Measurements from ENCODE around the gene LHX8.
"Not testable (repeated sequence)": the region's sequence is repeated elsewhere in the genome, so short reads cannot be mapped to it uniquely, and the experiment has no call there.

Gene LHX8

DNA sequence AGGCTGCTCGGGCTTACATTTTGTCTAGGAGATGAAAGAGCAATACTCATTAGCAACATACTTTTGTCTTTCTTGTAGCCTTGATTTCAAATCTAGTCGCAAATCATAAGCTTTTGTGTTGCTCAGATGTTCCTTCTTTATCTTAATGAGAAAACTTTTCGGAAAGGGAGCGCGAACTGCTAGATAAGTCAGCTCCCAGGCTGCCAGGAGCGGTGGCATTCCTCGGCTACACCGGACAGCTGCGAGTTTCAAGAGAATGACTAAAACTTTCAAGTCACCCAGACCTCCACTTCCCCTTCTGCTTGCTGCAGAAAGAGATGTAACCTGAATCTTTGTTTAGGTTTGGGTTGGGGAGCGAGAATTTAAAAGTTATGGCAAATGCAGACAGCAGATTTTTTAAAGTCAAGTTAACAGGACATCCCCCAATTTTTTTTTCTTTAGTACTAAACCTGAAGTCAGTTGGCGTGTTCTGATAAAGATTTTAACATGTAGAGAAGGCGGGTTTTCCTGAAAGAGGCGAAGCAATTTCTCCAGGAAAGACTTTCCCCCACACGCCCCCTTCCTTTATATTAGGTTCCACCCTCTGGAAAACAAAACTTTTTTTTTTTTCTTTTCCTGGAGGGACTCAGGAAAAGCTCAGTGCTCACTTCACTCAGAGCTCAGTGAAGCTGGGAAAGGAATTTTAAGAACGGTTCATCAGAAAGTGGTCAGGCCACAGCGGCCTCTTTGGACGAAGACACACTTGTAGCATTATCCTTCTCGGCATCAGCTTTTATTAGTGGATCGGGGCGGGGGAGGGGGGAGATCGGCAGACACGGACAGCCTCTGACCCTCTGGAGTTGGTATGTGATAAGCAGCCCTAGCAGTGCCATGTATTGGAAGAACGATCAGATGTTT lies at the start of gene LHX8:
LHX8 (plus strand) TSS at position 639 of the 897 bp plus-strand sequence. CDS start 2,227 bp downstream, outside the sequence.
- DNase-seq, result no peak

DNA sequence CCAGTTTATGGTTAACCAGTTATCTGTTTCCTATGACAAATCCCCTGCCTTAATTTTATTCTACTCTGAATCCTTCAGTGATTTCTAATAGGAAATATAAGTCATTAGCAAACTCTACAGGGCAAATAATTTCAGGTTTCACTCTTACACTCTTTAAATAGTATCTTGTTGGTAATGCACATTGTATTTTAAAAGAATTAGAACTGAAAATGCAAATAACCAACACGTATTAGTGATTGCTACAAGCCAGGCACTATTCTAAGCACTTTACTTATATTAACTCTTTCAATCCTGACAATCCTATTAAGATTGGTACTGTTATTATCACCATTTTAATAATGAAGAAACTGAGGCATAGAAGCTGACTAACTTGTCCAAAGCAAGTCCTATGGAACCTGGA lies 48.3 kb upstream of the LHX8 start:
- DNase-seq, result no peak

DNA sequence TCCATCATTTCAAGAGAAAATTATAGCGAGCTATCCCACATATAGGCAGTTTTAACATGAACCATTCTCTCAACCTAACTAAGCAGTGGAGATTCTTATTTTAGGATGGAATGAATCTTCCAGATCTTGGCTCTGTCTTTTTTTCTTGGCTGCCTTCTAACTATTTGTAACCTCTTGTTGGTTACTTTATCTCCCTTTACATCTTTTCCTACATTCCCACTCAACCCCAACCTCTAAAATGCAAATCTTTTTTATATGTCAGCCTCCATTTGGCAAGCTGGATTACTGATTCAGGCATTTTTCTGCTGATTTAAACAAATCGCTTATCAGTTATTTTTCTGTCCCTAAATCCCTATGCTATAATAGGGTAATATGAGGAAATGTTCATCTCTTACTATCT lies 46.9 kb upstream of the LHX8 start:
- DNase-seq, result no peak

DNA sequence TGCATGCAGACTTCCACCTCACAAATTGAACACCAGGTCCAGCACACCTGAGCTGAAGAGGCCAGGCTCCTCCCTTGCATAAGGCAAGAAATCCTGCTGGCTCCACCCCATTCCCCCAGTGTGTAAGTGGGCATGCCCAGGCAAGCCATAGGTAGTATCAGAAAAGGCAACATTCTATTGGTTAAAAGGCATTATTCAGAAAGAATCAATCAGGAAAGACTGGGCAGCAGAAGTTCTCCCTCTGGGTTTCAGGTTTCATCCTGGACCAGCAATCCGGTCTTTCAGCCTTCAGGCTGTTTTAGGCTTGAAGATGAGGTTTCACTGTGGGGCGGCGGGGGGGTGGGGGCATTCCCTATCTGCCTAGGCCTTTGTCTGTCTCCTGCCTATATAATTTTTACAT lies 42.0 kb upstream of the LHX8 start:
- no peak for DNase-seq

DNA sequence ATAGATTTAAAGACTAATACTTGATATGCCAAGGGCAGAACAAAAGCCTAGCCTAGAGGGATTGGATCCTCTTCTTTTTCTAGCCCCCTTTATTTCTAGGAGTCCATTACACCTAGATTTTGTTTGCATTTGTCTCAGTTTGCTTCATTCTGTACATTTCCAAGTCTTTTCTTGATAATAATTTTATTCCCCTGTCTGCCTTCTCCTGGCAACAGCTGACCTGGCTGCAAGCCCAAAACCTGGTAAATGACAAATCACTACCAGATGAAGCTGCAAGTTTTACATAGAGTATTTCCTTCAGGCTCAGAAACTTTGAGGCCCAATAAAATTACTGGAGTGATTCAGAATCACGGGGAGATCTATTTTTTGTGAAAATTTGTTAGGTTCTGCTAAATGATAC lies 36.5 kb upstream of the LHX8 start:
- DNase-seq, result no peak

DNA sequence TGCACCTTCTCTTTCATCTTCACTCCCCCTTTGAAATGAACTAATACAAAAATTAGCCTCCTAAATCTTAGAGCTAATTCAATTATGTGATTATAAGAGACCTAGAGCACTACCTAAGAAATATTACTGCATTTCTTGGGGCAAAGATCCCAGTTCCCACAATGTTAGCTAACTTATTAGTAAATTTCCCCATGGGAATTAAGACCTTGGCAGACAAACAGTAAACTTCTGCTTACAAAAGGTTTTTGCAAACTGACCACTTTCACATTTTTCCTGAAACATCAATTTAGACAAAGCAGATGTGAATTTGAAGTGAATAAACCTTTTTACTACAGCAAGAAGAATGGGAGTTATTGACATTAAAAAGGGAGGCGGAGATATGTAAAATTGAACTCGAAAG lies 34.6 kb upstream of the LHX8 start:
- no peak for DNase-seq

DNA sequence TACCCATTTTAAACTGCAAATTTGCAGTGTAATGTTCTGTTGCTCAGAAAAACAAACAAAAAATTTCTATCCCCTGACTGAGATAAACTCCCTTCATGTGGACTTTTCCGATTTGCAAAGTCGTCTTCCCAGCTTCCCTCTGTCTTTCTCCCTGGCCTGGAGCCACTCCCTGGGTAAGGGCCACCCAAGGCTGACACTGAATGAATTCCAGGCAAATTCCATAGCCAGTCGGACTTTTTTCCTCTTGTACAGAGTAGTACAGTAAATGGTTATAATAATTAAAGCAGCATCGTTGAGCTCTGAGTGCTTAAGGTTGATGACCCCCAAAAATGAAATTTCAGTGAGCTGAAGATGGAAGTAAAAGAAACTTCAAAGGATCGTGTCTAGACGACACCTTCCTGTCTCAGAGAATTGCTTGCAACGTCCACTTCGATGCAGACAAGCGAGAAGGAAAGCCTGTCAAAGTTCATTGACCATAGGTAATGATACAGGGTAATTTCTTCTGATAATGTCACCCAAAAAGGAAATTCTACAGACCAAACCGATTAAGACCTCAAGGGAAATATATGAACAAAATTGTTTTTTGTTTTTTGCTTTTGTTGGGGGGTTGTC lies 33.6 kb upstream of the LHX8 start:
- no peak for DNase-seq

DNA sequence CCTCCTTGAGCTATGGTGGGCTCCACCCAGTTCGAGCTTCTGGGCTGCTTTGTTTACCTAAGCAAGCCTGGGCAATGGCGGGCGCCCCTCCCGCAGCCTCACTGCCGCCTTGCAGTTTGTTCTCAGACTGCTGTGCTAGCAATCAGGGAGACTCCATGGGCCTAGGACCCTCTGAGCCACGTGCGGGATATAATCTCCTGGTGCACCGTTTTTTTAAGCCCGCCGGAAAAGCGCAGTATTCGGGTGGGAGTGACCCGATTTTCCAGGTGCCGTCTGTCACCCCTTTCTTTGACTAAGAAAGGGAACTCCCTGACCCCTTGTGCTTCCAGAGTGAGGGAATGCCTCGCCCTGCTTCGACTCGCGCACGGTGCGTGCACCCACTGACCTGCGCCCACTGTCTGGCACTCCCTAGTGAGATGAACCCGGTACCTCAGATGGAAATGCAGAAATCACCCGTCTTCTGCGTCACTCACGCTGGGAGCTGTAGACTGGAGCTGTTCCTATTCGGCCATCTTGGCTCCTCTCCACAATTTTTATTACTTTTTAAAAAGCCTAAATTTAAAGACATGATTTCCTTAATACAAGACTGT lies 21.7 kb upstream of the LHX8 start:
- DNase-seq, result not testable (repeated sequence)

DNA sequence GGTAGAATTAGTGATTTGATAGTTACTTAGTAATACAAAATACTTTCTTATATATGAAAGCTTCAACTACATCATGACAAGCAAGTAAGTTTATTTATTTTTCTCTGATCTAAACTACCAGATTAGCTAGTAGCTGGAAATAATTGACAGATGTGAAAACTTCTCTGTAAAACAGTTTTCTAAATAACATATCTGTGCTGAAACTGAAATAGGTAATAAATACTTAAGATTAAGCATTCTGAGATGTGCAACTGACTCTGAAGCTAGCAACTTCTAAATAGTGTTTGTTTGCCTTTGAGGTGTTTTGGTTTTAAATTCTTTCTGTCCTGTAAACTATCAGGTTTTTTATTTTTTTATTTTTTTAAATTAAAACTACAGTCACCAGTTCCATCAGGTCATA lies 18.5 kb upstream of the LHX8 start:
- no peak for DNase-seq

DNA sequence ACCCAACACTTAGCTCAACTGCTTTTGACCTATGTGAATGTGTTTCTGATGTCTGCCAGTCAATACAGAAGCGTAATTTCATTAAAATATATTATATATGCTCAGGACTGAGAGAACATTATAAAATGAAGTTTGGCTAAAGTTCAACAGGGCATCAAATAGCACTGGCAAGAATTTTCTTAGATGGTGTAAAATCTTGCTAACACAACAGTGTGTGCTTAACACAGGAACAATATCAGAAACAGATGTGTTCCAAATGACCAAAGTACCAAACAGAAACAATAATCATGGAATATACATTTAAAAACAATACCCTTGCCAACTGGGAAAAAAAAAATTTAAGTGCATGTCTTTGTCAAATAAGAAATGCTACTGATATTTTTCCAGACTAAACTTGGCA lies 10.4 kb upstream of the LHX8 start:
- DNase-seq, result no peak

DNA sequence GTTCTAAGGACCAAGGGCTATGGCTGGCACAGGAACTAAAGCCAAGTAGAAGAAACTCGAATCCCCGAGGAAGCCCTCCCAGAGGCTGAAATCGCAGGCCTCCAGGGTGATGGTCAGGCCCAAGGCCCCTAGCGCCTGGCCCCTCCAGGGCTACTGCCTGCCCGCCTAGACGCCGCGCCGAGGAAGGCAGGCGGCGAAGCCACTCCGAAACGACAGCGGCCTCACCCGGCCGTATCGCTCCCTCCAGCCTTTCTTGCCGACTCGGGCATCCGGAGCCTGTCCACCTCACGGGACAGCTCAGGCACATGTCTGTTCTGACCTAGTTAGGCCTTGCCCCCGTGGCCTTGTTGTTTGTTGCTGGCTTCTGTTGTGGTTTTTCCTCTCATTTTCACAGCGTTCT lies 9.7 kb upstream of the LHX8 start:
- DNase-seq, result no peak

DNA sequence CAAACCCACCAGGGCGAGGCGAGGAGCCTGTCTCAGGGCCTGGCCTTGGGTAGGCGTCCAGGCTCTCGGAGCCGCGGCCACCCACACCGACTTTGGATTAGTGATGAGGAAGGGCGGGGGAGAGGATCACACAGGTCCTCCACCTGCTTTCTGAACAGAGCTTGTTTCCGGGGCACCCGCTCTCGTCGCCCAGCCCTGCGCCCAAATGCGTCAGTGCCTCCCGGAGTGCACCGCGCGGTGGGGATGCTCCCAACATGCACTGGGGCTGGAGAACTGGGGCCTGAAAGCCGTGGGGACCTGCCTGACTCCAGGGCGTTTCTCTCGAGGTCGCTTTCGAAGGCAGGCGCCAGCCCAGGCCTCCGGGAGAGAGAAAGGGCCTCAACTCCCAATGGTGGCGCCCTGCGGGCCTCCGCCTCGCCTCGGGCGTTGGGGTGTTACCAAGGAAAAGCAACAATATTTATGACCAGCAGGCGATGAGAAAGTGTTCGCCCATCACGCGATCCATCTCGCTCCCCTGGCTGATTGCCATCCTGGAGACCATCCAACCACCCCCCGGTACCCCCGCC lies 8.9 kb upstream of the LHX8 start:
- no peak for DNase-seq

DNA sequence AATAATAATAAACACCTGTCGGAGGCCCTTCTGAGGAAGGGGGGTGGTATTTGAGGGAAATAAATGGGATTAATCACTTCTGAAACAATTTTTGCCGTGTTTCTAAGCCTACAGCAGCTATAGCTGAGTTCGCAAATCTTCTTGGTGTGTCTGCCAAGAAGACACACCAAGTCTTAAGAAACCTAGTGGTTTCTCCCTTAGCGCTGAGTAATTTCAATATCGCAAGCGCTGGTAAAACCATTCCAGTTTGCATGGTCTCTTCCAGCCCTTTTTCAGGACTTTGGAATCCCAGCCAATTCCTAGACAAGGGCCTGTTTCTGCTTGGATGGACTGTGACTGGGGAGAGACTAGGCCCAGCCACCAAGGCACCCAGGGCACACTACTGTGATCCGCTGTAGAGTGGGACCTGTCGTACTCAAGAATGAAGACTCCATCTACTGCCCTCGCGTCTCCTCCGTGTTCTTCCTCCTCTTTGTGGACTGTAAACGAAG lies 7.5 kb upstream of the LHX8 start:
- DNase-seq, result no peak

DNA sequence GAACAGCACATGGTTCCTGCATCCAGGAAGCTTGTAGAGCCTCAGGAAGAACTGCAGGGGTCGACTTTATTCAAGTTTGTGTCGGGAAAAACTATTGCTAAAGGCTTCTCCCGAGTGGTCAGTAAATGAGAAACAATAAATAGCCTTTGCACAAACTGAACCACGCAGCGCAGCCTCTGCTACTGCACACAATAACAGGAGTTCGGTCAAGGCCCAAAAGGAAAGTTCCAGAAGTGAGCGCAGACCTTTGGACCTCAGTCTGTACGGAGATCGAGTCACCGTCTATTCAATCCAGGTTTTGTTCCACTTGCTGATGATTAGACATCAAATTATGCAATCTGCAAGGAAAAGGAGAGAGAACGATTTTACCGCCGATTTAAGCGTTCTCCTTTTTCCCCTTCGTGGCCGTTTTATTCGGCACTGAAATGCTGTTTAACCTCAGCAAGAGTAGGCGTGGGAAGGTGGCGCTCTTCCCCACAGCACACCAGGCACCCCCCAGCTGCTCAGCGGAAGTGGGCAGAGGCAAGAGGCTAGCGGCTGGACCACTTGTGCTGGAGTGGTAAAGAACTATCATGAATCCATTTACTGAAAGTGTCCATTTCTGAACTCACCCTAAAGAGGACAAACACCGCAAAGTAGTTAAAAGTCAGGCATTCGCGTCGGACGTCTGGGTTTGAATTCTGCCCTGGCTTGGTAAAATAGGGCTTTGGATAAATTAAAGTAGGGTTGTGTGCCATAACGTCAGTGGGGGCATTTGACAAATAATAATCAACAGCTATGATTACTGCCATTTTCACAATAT lies 6.1 kb upstream of the LHX8 start:
- no peak for DNase-seq

DNA sequence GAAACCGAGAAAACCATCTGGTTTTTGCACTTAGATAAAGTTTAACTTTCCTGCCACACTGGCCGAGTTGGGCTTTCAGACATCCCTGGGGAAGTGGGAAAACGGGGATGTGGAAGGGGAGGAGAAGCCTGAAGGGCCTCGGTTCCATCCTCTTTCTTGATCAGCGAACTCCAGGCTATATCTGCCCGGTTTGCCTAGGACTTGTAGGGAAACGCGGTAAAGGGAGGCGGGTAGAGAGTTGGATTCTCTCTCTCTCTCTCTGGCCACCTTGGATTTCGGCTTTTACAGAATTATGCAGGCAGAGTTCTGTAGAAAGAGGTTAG lies 4.6 kb upstream of the LHX8 start:
- no peak for DNase-seq

DNA sequence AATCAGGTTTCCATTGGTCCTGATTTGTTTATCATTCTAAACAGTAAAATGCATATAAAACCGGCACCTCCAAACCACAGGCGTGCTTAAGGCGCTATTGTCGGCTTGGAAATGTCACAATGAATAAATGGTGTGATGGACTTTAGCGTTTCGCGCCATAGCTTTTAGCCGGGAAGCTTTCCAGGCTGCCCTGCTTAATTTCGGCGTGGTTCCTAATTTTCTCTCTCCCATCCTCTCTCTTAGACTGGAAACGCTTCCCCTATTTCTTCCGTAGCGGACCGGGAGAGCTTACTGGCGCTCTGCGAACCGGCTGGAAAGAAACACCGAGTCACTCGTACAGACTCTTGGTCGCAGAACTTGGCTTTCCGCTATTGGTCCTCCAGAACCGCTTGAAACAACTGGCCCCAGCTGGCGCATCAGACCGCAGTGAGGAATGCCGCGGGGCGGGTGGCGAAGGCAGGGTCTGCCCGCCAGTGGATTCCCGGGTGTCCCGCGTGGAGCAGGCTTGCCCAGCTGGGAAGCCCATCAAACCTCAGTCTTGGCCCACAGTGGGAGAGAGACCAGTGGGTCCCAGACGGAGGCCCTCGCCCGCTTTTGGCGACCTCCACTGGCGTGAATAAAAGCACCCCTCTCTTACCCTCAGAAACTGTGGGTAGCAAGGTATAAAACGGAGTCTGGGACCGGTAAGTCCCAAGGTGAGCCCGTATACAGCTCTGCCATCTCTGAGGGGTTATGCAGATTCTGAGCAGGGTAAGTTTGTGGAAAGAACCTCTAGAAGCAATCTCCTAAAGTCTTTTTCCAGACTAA lies 4.0 kb upstream of the LHX8 start:
- no peak for DNase-seq

DNA sequence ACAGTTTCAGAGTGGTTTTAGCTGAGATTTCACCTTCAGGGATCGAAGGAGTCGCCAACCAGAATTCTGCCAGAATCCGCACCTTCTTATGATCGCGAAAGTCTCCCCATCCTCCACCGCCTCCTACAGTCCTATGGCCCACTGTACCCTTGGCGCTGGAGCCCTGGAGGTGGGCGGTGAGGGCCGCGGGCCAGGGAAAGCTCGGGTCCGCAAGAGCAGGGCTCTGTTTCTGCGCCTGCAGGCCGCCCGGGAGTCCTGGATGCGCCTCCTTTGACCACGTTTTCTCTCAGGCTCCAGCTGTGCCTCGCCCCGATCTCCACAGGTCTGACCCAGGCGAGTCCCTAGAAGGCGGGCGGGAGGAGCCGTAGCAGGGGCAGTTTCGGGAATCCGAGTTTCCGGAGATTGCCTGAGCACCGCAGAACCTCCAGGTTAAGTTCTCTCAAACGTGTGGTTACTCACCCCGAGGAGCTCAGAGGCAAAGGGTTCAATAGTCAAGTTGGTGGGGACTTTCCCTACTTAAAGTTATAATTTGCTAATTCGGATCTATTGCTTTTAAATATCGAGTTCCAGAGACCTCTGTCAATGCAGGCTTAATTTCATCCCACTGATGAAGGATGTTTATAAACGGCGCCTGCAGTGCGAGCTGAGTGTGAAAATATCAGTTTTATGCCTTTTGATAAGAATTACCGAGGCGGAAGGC lies 3.2 kb upstream of the LHX8 start:
- no peak for DNase-seq

DNA sequence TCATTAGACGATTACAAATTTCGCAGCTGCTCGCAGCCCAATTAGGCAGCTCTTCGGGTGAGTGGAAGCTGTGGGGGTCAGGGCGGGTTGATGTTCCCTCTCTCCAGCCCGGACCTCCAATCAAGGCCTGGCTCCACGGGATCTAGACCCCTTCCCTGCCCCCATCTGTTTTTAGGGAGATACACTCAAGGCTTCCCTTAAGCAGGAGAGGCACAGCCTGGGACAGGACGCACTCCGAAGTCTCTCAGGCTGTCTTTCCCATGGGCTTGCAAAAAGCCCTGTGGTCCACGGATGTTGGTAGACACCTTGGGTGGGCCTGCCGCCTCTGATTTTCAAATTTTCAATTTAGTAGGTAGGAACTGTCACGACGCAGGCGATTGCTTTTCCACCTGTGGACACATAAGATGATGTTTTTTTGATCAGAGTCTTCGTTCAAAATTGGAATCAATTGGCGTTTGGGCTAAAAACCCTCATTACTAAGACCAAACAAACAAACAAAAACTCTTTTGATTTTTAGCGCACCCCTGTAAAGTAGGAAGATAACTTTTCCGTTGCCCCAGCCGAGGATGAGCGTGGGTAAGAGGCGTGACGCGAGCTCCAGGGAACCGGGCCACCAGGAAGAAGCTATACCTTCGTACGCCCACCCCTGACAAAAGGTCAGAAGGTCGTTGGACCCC lies 2.5 kb upstream of the LHX8 start:
- no peak for DNase-seq

DNA sequence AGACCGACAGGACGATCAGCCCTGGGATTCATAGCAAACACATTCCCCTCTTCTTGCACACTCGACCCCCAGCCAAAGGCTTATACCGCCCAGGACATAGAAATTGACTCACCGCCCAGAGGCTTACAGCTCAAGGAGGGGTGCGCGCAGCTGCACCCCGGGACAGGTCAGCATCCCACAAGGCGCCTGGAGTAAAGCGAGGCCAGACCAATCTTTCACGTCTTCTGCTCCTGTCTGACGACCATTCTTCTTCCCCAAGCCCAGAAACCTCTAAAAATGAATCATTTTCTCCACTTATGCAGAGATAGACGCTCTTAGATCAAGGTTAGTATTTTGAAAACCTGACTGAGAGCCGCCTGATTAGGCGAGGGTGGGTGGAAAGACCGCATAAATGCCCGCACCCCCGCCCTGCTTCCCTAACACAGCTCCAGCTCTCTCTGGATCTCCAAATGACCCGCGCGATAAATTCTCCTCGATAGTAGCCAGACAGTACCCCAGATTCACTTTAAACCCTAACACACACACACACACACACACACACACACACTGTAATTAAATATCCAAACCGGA lies 1.9 kb upstream of the LHX8 start:
- DNase-seq, result no peak

DNA sequence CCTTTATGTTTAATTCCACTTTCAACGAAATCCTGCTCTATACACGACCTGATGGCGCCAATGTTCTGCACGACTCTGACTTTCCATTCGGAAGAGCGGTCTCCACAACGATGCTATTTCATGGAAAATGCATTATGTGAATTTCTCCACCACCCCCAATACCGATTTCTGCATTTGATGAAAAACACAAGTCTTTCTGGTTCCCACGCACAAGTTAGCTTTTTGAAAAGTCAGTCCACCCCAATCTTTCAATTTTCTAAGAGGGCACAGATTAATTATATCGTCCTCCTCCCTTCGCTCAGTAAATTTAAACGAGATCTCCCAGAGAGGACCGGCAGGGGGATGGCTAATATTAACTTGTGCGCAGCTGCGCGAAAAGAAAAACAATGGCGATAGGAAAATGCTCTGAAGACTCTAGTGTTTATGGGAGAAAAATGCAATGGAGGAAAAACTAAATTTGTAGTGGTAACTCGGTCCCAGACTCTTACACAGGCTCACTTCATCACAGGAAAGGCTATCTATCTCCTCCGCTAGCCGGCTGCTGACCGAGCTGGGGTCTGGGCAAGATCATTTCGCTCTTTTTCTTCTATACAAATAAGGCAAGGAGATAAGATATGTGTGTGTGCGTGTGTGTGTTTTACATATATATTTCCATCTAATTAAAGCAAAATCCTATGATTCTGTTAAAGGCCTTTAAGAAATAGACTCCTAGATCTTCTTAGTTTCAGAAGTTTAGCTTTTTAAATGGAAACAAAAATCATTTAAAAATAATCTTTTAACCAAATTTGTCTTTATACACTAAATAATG lies 1.2 kb upstream of the LHX8 start:
- DNase-seq, result no peak

Data from stimulated activated CD4-positive, alpha-beta T cell treated with anti-CD3 and anti-CD28 coated beads, Interleukin-2, amount 100 ng/mL, for 48 hours (primary cell).